ENCODE results near the gene PGPEP1.
A peak's percentile ranks its signal among the peaks of the same experiment; 100 is the strongest.
"Not testable (repeated sequence)": the region's sequence is repeated elsewhere in the genome, so short reads cannot be mapped to it uniquely, and the experiment has no call there.

Gene PGPEP1

DNA sequence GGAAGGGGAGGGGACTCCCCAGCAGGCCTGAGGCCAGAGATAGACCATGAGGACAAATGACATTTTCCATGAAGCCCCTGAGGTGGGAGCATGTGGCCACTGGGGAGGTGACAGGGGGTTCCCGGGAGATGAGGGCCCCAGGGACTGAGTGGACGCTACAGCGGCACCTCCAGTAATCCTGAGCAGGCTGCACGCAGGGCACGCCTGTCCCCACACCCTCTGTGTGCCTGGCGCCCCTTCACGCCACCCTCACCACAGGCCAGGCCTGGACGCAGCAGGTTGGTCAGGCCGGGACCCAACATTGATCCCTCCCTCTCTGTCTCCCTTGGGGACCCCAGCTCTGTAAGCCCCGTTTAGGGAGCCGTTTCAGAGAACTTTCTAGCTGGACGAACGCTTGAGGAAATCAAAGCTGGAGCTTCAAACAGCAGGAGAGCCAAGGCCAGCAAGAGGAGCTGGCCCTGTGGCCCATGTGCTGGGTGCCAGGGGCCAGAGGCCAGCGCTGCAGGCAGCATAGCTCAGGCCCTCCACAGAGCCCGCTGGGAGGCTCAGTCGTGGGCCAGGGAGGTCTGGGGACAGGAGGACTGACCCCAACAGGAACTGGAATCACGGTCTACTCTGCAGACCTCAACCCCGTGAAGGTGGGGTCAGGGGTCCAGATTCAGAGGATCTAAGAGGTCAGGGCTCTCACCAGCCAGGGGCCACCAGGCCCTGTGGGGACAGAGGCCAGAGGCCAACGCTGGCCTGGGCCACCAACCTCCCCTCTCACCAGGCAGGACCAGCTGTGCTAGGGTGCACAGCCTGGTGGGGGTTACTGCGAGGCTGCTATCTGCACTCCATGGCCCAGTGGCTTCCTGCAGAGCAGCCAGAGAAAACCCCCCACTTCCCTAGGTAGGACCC is 32.1 kb upstream of the PGPEP1 start:
- DNase-seq (ENCODE audit: low read depth), result no peak

DNA sequence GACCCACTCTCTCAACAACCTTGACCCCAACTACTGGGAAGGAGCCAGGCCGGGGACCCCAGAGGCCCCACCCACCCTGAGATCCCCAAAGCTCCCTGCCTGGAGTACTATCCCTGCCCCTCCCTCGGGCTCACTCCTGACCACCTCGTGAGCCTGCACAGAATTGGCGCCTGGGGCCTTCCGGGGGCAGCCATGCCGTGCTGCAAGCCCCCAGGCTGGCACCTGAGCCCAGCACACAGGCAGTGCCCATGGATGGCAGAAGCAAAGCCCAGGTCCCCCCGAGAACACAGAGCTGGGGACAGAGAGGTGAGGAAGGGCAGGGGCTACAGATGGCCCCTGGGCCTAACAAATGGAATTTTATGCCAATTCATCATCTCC is 31.5 kb upstream of the PGPEP1 start:
- no peak for DNase-seq (ENCODE audit: low read depth)

DNA sequence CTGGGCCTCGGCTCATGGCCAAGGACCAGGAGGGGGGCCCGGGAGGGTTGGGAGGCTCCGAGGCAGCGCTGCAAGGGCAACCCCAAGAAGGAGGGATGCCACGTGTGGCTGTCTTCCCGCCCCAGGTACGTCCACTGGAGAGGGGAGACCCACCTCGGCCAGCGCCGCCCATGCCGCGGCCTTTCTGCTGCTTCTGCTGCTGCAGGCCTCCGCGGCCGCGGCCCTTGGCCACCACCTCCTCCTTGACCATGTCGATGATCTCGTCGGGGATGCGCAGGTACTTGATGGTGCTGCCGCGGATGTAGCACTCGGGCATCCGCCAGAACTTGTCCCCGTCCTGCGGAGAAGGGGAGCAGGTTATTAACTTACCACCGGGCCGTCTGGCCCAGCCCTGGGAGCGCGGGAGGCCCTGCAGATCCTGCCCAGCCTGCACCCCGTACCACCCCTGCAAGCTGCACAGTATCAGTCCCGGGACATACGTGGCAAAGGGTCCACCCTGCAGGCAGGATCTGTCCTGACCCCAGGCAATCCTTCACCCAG is 30.8 kb upstream of the PGPEP1 start:
- DNase-seq (ENCODE audit: low read depth), result no peak

DNA sequence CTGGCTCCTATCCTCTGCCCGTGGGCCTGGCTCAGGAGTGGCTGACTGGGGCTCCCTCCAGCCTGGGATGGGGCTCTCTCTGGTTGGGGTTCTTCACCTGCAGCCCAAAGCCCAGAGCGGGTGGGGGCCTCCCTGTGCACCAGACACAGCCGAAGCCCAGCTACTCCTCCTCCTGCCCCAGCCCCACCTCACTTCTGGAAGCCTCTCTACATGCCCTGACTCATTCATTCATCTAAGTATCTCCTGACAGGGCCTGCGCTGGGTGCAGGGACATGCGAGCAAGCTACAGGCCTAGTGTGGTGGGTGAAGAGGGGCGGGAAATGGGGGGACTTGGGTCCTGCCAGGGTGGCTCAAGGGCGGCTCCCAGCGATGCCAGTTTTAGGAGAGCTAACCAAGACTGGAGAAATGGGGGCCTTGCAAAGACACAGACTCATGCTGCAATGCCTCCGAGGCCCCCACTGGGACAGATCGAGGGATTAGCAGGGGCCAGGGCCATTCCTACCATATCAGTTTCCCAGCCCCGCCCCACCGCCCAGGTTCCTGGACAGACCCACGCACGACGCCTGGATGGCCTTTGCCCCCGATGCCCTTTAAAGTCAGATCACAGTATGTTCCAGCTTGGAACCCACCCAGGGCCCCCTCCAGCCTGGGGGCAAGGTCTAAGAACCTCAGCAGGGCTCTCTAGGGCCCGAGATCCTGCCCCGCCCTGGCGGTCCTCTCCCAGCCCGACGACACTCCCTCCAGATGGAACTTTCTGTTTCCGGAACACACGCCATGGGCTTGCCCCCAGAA is 30.1 kb upstream of the PGPEP1 start:
- no peak for DNase-seq (ENCODE audit: low read depth)

DNA sequence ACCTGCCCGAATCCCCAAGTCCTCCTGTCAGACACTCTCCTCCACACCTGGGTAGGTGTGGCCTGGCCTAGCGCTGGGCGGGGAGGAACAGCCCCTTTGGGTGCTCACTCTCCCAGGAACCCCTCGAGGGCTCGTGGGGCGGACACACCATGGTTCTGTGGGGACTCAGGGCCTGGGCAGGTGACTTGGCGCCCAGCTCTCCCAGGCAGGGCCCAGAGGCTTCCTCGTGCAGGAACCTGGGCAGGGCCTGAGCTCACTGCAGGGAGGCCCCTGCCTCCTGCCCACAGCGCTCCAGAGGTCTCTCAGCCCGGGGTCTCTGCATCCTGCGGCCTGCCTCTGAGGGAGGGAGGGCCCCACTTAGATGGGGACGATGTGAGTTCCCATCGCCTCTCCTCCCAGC is 29.4 kb upstream of the PGPEP1 start:
- DNase-seq (ENCODE audit: low read depth), result no peak

DNA sequence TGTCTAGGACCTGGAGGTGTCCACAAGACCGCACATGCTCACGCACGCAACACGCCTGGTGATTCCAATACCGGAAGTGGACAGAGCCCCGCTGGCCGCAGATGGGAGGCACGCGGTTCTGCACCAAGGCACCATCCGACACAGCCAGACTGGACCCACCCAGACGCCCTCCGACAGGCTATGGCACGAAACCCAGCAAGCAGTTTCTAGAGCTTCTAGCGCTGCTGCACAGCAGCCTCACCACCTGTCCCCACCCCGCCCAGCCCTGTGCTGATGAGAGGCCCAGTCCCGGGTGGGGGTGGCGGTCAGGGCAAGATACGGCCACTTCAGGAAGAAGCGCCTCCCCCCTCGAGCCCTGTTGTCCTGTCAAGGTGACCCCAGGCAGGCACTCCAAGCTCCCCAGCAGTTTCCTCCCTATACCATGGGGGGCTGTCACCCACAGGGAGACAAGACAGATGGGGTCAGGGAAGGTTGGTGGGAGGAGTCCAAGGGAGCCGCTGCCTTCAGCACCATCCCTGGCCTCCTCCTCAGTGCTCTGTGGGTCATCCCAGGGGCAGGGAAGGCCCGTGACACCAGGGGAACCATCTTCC is 28.8 kb upstream of the PGPEP1 start:
- no peak for DNase-seq (ENCODE audit: low read depth)

DNA sequence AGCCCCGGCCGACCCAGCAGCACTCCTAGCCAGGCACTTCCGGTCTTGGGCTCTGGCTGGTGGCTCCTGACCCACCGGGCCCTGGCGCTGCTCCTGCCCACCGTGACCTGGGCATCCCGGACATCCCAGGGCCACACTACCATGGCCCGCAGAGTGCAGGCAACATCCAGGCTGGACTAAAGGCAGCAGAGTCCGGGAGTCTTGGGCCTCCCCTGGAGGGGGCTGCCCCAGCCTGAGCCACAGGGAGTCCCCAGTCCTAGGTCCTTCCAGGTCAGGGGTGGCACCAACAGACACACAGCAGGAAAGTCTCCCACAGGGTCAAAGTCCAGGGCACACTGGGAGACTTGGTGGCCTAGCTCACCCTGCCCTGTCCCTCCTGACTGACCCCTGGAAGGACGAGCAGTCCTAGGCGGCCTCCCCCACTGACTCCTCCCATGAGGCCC is 28.3 kb upstream of the PGPEP1 start:
- DNase-seq (ENCODE audit: low read depth), result no peak

DNA sequence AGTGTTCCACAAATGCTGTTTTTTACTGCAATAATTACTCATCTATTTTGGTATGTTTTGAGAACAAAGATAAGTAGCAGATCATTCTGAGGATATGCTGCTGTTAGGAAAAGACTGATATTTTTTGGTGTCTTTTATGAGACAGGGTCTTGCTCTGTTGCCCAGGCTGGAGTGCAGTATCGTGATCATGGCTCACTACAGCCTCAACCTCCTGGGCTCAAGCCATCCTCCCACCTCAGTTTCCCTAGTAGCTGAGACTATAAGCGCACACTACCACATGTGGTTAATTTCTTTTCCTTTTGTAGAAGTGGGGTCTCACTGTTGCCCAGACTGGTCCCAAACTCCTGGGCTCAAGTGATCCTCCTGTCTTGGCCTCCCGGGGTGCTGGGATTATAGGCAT is 27.0 kb upstream of the PGPEP1 start:
- no peak for DNase-seq (ENCODE audit: low read depth)

DNA sequence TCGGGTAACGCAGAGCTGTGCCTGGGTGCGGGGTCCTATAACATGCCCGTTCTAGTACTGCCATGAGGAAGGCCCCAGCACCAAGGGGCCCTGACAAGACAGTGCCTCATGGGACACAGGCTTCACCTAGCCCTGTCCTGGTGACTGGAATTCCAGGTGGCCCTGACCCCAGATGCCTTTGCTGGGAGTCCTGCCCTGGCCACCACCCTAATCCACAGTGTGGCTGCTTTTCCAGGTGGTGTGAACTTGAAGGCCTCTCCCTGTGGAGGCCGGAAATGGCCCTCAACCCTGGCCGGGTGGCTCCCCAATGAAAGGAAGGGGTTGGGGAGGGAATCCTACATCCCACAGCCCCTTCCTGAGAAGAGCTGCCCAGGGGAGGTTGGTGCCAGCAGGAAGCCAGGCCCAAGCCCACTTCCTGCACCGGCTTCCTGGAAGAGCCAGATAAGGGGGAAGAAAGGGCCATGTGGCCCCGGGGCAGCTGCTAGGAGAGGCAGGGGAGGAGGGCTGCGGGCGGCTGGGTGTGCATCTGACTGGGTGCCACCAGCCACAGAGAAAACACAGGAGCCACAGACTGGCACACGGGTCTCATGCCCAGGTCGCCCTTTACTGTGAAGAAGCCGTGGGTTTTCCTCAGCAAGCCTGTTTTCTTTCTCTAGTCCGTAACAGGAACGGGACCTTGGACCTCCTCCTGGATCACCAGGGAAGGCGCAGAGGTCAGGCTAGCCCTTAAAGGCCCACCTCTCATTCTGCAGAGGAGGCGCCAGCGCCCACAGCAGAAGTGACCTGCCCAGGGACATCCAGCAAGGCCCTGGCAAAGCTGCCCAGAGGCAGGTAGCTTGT is 22.2 kb upstream of the PGPEP1 start:
- no peak for DNase-seq (ENCODE audit: low read depth)

DNA sequence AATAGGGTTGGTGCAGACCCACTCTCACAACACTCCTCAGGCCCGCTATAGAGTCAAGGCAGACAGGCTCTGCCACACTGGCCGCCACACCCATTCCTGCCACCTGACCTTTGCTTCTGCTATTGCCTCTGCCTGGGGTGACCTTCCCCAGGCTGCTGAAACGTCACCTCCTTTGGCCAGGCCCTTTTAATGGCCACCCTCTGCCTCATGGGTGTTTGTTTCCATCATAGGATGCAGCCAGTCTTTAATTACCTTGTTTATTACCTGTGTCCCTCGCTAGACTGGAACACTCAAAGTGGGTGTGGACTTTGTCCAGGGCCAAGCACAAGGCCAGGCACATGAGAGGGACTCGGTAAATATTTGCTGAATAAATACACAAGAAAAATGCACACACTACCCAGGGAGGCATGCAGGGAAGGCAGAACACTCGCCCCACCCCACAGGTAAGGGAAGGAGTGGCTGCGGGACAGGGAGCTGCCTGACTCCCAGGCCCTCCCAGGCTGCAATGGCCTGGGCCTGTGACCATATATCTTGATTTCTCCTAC is 20.7 kb upstream of the PGPEP1 start:
- DNase-seq (ENCODE audit: low read depth), result no peak

DNA sequence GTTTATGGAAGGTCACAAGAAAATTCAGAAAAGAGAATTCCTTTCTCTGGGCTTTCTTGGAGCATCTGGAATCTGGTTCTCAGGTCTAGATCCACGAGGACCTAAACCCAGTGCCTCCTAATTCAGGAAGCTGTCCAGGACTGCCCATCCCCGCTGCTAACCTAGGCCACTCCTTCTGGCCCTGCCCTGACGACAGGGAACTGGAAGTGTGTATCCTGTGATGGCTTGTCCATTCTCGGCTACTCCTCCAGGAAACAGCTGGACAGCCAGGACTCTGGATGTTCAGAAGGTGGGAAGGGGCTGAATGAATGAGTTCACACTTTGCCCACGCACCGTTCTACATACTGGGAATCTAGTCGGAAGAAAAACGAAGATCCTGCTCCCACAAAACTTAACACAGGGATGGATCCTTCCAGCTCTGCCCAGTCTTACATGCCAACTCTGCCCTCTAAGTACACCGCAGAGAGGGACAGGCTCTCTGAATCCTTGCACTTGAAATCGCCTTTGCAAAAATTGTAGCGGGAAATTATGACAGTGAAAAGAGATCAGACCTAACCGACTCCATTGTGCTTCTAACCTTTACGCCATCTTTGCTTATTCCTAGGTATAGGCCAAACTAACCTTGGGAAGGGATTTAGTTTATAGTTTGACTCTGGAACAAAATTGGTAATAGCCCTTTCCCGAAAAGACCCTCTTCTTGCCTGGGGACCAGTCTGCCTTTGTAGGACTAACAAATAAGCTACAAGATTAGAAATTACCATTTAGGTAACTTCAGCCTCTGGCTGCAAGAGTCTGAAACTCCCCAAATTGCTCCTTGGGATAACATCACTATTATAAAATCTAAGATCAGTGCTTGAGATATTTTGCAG is 19.3 kb upstream of the PGPEP1 start:
- no peak for DNase-seq (ENCODE audit: low read depth)

DNA sequence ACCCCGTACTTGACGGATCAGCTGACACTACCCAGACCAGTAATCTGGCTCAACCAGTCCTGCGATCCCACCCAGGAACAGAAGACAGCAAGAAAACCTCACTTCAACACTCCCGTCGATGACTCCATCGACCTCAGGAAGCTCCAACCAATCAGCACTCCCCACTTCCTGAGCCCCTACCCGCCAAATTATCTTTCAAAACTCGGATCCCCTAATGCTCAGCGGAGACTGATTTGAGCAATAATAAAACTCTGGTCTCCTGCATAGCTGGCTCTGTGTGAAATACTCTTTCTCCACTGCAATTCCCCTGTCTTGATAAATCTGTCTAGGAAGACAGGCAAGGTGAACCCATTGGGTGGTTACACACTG is 18.7 kb upstream of the PGPEP1 start:
- DNase-seq (ENCODE audit: low read depth), result no peak

DNA sequence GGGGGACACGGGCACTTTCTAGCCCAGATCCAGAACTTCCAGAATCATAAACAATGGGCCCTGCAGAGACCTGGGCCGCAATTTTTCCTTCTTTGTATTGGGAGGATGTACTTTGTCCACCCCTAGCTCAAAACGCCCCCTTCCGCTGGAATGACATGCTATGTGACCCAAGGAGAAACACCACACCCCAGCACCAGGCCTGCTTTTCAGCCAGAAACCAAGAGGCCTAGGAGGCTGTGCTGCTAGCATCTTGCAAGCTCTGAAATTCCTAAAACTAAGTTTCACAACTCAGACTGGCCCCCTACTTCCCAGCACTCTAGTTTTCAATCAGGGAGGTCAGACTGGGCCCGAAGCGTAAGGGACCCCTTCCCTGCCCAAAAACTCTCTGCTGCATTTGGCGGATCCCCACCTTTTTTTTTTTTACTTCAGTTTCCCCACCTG is 18.1 kb upstream of the PGPEP1 start:
- DNase-seq (ENCODE audit: low read depth), result peak; percentile 25

DNA sequence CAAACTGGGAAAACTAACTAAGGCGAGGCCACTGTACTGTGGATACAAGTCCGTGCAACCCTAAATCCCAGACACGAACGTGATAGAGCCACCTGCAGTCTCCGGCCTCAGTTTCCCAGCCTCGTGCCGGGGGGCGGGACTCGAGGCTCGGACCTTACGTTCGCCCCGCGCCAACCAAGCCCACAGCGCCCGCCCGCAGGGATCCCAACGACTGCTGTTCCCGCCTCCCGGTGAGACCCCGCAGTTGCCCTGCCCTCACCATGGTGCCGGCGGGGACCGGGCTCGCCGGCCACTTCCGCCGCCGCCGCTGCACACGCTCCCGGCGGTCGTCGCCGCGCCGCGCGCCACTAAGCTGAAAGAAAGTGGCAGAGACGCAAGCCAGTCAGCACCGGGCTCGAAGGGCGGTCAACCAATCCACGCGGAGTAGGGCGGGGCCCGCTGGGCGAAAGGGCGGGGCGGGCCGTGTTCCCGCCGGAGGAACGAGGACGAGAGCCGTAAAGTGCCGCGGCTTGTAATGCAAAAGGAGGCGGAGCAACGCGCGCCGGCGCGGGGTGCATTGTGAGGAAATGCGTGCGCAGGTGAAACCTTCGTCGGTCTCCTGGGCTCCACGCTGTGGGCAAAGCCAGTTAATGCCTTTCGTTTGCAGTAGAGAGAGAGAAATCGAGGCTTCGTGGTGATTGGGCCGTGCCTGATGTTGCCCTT is 17.5 kb upstream of the PGPEP1 start, which contains the start of gene LSM4:
Gene LSM4 (minus strand): TSS at position 318 of the 702 bp plus-strand sequence. CDS start 56 bp downstream, at position 262.
- DNase-seq (ENCODE audit: low read depth), result peak; percentile 94

DNA sequence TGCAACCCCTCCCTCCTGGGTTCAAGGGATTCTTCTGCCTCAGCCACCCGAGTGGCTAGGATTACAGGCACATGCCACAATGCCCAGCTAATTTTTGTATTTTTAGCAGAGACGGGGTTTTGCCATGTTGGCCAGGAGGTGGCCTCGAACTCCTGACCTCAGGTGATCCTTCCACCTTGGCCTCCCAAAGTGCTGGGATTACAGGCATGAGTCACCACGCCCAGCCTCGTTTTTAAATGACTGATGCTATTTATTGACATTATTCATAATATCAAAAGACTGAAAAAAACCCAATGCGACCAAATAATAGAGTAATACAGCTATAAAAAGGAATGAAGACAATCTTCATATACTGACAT is 16.0 kb upstream of the PGPEP1 start:
- not testable (repeated sequence) for DNase-seq (ENCODE audit: low read depth)

DNA sequence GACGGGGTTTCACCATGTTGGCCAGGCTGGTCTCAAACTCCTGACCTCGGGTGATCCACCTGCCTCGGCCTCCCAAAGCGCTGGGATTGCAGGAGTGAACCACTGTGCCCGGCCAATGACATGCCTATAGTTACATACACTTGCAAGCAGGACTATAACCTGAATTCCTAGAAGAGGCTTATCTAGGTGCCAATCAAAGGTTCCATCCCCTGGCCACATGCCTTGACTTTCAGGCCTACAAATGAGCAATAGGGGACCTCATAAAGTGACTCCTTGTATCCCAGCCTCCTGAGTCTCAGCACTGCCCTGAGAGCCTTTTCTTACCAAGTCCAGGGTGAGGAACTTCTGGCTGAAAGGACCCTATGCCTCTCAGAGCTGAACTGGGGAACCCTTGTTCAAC is 13.6 kb upstream of the PGPEP1 start:
- no peak for DNase-seq (ENCODE audit: low read depth)

DNA sequence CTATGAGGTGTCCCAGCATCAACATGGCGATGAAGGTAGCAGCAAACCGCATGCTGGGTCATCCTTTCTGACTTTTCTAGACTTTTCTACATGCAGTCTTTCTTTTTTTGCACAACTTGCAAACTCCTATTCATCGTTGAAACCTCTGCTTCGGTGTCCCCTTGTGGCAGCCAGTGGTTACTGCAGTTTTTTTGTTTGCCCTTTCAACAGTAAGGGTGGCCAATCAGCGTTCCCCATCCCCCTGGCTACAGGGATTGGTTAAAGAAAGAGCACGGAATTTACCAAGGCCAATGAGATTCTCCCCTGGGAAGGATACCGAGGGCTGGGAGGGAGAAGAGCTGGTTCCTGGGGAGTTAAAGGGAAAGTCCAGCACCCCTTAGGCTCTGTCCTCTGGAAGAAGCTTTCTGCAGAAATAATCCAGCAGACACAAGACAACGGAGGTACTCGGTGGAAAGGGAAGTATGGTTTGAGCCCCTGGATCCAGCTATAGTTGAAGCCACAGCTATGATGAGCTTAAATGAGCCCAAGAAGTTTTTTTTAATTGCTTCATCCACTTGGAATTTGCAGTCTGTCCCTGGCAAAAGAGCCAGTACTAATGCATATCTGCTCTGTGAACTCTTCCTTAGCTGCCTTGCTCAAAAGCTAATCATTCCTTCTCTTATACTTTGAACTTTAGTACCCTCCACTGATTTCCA is 11.9 kb upstream of the PGPEP1 start:
- peak; percentile 97 for DNase-seq (ENCODE audit: low read depth)

DNA sequence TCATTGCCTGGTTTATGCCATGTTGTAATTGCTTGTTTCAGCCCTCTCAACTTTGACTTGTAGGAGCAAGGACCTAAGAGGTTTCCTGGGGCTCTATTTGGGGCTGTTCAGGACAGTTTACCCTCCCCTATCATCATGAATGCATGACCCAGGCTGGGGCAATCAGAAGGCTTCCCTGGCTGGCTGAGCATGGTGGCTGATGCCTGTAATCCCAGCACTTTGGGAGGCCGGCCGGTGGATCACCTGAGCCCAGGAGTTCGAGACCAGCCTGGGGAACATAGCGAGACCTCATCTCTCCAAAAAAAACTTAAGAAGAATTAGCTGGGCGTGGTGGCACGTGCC is 11.4 kb upstream of the PGPEP1 start:
- no peak for DNase-seq (ENCODE audit: low read depth)

DNA sequence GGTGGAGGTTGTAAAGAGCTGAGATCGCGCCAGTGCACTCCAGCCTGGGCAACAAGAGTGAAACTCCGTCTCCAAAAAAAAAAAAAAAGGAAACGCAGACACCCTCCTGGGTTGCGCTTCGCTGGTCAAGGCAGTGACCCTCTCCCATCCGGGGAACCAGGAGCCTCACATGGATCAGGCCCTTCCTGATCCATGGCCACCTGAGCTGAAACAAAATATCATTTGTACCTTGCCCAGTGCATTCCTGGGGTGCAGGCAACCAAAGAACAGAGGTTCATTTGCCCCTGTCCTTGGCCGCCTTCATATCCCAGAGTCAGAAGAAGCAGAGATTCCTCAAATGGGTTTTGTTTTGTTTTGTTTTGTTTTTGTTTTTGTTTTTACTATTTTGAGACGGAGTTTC is 9.5 kb upstream of the PGPEP1 start:
- no peak for DNase-seq (ENCODE audit: low read depth)
